22Rv1 (cell line): Measurements from ENCODE around the gene LPIN2.

ENCODE experiments used
- H3K27ac ChIP-seq: fragments of 450-650 bp; 2 replicates; pipeline ENCODE4 v1.5.1; 2017
- CTCF ChIP-seq: fragments of 450-650 bp; IDR thresholded peaks from 2 replicates; pipeline ENCODE4 v1.5.1; 2017; ENCODE audit warnings: mild to moderate bottlenecking
- ZFX ChIP-seq: fragments of 450-650 bp; IDR thresholded peaks from 2 replicates; pipeline ENCODE4 v1.6.1; 2017; ENCODE audit warnings: antibody characterized with exemption, borderline replicate concordance

The LPIN2 gene

GRCh38 chr18:3041843-3042242 lies 28.9 kb upstream of the LPIN2 start:
- H3K27ac ChIP-seq: no peak overlapping the region
- TF ChIP-seq ZFX (no peak), CTCF (no peak)

GRCh38 chr18:3040881-3041280 lies 27.9 kb upstream of the LPIN2 start:
- H3K27ac ChIP-seq: no peak overlapping the region
- TF ChIP-seq CTCF (no peak), ZFX (no peak)

- H3K27ac ChIP-seq: no peak overlapping the region
These were observed 27.2 kb upstream of the LPIN2 start for GRCh38 chr18:3040173-3040572.

GRCh38 chr18:3037423-3037915 lies 24.5 kb upstream of the LPIN2 start:
- TF ChIP-seq ZFX (no peak), CTCF (no peak)
- no peak overlapping the region for H3K27ac ChIP-seq

More at GRCh38 chr18:3040173-3040572, 27.2 kb upstream of the LPIN2 start:
- no peak for TF ChIP-seq CTCF
- TF ChIP-seq ZFX: no peak

GRCh38 chr18:3036108-3036507 lies 23.2 kb upstream of the LPIN2 start:
- H3K27ac ChIP-seq: no peak overlapping the region
- TF ChIP-seq CTCF: no peak
- TF ChIP-seq ZFX: no peak

GRCh38 chr18:3035635-3036034 lies 22.7 kb upstream of the LPIN2 start:
- H3K27ac ChIP-seq: no peak overlapping the region
- no peak for TF ChIP-seq CTCF
- no peak for TF ChIP-seq ZFX

GRCh38 chr18:3032721-3033120 lies 19.8 kb upstream of the LPIN2 start:
- no peak for TF ChIP-seq CTCF
- no peak for TF ChIP-seq ZFX
- no peak overlapping the region for H3K27ac ChIP-seq
